ENCODE data around the gene CUX1. TPM values are rescaled to one million over a fixed set of nuclear protein-coding genes. Genes with fewer than 3 reads are reported as not detected.

CUX1 gene
- total RNA-seq, 2 experiments from 2014 or later = 20.2 to 20.4 TPM

GRCh38 chr7:102029616-102030015, 212.2 kb downstream of the CUX1 start:
- no peak for ATAC-seq
- Mint-ChIP-seq H3K27me3 (no peaks in the 10 kb centered on the region), H3K27ac (no peak overlapping the region), H3K4me3 (no peak overlapping the region), H3K36me3 (ENCODE audit: low read depth) (peaks cover 6% of the 10 kb centered on the region), H3K4me1 (ENCODE audit: low read depth) (peaks cover 11% of the 10 kb centered on the region), H3K9me3 (no peaks in the 10 kb centered on the region)
- TF ChIP-seq, protein P1, sequence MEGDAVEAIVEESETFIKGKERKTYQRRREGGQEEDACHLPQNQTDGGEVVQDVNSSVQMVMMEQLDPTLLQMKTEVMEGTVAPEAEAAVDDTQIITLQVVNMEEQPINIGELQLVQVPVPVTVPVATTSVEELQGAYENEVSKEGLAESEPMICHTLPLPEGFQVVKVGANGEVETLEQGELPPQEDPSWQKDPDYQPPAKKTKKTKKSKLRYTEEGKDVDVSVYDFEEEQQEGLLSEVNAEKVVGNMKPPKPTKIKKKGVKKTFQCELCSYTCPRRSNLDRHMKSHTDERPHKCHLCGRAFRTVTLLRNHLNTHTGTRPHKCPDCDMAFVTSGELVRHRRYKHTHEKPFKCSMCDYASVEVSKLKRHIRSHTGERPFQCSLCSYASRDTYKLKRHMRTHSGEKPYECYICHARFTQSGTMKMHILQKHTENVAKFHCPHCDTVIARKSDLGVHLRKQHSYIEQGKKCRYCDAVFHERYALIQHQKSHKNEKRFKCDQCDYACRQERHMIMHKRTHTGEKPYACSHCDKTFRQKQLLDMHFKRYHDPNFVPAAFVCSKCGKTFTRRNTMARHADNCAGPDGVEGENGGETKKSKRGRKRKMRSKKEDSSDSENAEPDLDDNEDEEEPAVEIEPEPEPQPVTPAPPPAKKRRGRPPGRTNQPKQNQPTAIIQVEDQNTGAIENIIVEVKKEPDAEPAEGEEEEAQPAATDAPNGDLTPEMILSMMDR (IDR thresholded peaks at IDR 0.05) = no peak
- ChIA-PET CTCF (no interaction called here), POLR2A (no interaction called here)
- intact Hi-C loops (cut with micrococcal nuclease) = no loop called here
- DNase-seq = no peak

DNA sequence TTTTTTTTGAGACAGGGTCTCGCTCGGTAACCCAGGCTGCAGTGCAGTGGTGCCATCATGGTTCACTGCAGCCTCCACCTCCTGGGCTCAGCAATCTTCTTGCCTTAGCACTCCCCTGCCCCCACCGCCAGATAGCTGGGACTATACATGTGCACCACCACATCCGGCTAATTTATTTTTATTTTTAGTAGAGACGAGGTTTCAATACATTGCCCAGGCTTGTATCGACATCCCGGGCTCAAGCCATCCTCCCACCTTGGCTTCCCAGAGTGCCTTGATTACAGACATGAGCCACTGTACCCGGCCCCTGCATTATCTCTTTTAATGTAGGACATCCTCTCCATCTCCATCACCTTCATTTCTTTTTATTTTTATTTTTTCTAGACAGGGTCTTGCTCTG, 213.3 kb downstream of the CUX1 start:
- no peak overlapping the region for H3K27ac Mint-ChIP-seq
- DNase-seq (no peak), ATAC-seq (no peak)
- no peak overlapping the region for H3K4me3 Mint-ChIP-seq
- H3K9me3 Mint-ChIP-seq = no peaks in the 10 kb centered on the region
- peaks cover 10% of the 10 kb centered on the region for H3K4me1 Mint-ChIP-seq (ENCODE audit: low read depth)
- POLR2A ChIA-PET = interaction anchor here (1.2 kb wide), 1 partner anchor 11 kb away, joined by 3 read pairs; no protein-coding TSS in a partner anchor
- H3K36me3 Mint-ChIP-seq (ENCODE audit: low read depth) = peaks cover 6% of the 10 kb centered on the region
- intact Hi-C loops (cut with micrococcal nuclease) = no loop called here
- TF ChIP-seq, protein P1 (IDR thresholded peaks at IDR 0.05) = no peak
- H3K27me3 Mint-ChIP-seq = no peaks in the 10 kb centered on the region
- CTCF ChIA-PET = no interaction called here

GRCh38 chr7:102036958-102037357, 219.5 kb downstream of the CUX1 start:
- TF ChIP-seq, protein P1 (IDR thresholded peaks at IDR 0.05) = no peak

GRCh38 chr7:102039706-102040105, 222.3 kb downstream of the CUX1 start:
- ChIA-PET CTCF (interaction anchor here (0.9 kb wide), 1 partner anchor 749 kb away, joined by 3 read pairs; no protein-coding TSS in a partner anchor), POLR2A (no interaction called here)
- ATAC-seq (no peak), DNase-seq (no peak)
- Mint-ChIP-seq H3K27me3 (no peaks in the 10 kb centered on the region), H3K9me3 (no peaks in the 10 kb centered on the region), H3K4me3 (no peak overlapping the region), H3K36me3 (ENCODE audit: low read depth) (no peaks in the 10 kb centered on the region), H3K4me1 (ENCODE audit: low read depth) (peaks cover 10% of the 10 kb centered on the region), H3K27ac (no peak overlapping the region)
- TF ChIP-seq, protein P1 (IDR thresholded peaks at IDR 0.05) = no peak
- intact Hi-C loops (cut with micrococcal nuclease) = no loop called here

More at GRCh38 chr7:102036958-102037357, 219.5 kb downstream of the CUX1 start:
- no peaks in the 10 kb centered on the region for H3K4me1 Mint-ChIP-seq (ENCODE audit: low read depth)
- DNase-seq (no peak), ATAC-seq (no peak)
- CTCF ChIA-PET = no interaction called here
- H3K27ac Mint-ChIP-seq = no peak overlapping the region
- intact Hi-C loops (cut with micrococcal nuclease) = no loop called here
- H3K4me3 Mint-ChIP-seq = no peak overlapping the region
- H3K36me3 Mint-ChIP-seq (ENCODE audit: low read depth) = no peaks in the 10 kb centered on the region
- H3K27me3 Mint-ChIP-seq = no peaks in the 10 kb centered on the region
- H3K9me3 Mint-ChIP-seq = no peaks in the 10 kb centered on the region
- POLR2A ChIA-PET = interaction anchor here (0.8 to 1.5 kb wide), 2 partner anchors 12 to 24 kb away, joined by 3 to 4 read pairs; no protein-coding TSS in a partner anchor

DNA sequence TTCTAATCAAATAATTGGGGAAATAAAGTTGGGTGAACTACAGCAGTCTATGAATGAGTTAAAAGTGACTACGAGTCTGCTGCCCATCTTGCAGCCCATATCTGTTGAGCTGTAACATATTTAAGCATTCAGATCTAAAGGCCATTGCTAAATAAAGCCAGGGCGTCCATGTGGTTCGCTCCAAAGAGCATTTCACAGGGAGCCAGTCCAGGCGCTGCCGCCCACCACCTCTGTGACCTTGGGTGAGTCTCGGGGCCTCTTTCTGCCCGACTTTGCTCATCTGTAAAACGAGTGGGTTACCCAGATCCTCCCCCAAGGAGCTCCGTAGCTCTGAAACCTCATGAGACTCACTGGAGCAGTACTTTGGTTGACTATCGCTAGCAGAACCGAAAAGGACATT, 223.1 kb downstream of the CUX1 start:
- Mint-ChIP-seq H3K36me3 (ENCODE audit: low read depth) (no peaks in the 10 kb centered on the region), H3K27ac (no peak overlapping the region), H3K27me3 (no peaks in the 10 kb centered on the region), H3K4me1 (ENCODE audit: low read depth) (peaks cover 17% of the 10 kb centered on the region), H3K9me3 (no peaks in the 10 kb centered on the region), H3K4me3 (no peak overlapping the region)
- ChIA-PET POLR2A (no interaction called here), CTCF (interaction anchor here (0.7 kb wide), 1 partner anchor 160 kb away, joined by 3 read pairs; no protein-coding TSS in a partner anchor)
- no peak for DNase-seq
- intact Hi-C loops (cut with micrococcal nuclease) = no loop called here
- TF ChIP-seq, protein P1 (IDR thresholded peaks at IDR 0.05) = no peak
- ATAC-seq = no peak

Data from activated CD8-positive, alpha-beta T cell treated with anti-CD3 and anti-CD28 coated beads for 36 hours (primary cell).